Measurements from ENCODE around the gene MPZL2. TPM values are rescaled to one million over a fixed set of nuclear protein-coding genes. Genes with fewer than 3 reads are reported as not detected.

MPZL2 gene
- total RNA-seq, 4 donors from 2014 or later = 6.6 to 31.6 (median 13.9) TPM

DNA sequence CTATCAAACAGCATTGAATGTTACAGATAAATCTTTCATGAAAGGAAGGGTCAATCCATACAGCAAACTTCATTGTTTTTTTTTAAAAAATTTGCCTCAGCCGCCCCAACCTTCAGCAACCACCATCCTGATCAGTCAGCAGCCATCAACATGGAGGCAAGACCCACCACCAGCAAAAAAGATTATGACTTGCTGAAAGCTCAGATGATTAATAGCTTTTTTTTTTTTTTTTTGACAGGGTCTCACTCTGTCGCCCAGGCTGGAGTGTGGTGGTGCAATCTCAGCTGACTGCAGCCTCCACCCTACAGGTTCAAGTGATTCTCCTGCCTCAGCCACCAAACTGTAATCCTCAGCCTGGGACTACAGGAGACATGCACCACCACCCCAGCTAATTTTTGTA, 22.4 kb upstream of the MPZL2 start:
- Histone ChIP-seq H3K9me3 (no peaks in the 10 kb centered on the region), H3K27ac (replicated peaks in 1 of 4) (no peak overlapping the region), H3K4me1 (no peaks in the 10 kb centered on the region), H3K27me3 (peaks cover 0 to 5% (median 0%) of the 10 kb centered on the region in 4 donors), H3K4me3 (no peak overlapping the region), H3K36me3 (no peaks in the 10 kb centered on the region)
- no peak for DNase-seq (ENCODE audit: extremely low spot score)
- intact Hi-C loops (cut with DNase I) = no loop called here
- 79% methylated on average over 2 of the region's 2 CpGs for WGBS
- TF ChIP-seq, protein P1, sequence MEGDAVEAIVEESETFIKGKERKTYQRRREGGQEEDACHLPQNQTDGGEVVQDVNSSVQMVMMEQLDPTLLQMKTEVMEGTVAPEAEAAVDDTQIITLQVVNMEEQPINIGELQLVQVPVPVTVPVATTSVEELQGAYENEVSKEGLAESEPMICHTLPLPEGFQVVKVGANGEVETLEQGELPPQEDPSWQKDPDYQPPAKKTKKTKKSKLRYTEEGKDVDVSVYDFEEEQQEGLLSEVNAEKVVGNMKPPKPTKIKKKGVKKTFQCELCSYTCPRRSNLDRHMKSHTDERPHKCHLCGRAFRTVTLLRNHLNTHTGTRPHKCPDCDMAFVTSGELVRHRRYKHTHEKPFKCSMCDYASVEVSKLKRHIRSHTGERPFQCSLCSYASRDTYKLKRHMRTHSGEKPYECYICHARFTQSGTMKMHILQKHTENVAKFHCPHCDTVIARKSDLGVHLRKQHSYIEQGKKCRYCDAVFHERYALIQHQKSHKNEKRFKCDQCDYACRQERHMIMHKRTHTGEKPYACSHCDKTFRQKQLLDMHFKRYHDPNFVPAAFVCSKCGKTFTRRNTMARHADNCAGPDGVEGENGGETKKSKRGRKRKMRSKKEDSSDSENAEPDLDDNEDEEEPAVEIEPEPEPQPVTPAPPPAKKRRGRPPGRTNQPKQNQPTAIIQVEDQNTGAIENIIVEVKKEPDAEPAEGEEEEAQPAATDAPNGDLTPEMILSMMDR (IDR thresholded peaks at IDR 0.05) = no peak
- no peak for TF ChIP-seq EP300 (IDR thresholded peaks at IDR 0.05)
- TF ChIP-seq POLR2A (IDR thresholded peaks at IDR 0.05; ENCODE audit: low read depth) = no peak
- no peak for TF ChIP-seq POLR2AphosphoS5 (IDR thresholded peaks at IDR 0.05)

DNA sequence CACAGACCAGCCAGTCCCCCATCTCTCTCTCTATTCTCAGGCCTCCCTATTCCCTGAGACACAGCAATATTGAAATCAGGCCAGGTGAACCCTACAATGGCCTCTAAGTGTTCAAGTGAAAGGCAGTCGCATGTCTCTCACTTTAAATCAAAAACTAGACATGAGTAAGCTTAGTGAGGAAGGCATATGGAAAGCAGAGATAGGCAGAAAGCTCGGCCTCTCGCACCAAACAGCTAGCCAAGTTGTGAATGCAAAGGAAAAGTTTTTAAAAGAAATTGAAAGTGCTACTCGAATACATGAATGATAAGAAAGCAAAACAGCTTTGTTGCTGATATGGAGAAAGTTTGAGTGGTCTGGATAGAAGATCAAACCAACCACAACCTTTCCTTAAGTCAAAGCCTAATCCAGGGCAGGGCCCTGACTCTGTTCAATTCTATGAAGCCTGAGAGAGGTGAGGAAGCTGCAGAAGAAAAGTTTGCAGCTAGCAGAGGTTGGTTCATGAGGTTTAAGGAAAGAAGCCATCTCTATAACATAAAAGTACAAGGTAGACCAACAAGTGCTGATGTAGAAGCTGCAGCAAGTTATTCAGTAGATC, 19.8 kb upstream of the MPZL2 start:
- Histone ChIP-seq H3K4me3 (no peak overlapping the region), H3K4me1 (no peaks in the 10 kb centered on the region), H3K36me3 (no peaks in the 10 kb centered on the region), H3K9me3 (no peaks in the 10 kb centered on the region), H3K27ac (replicated peaks in 1 of 4) (no peak overlapping the region), H3K27me3 (peaks cover 0 to 7% (median under 1%) of the 10 kb centered on the region in 4 donors)
- 86% methylated on average over 4 of the region's 4 CpGs for WGBS
- intact Hi-C loops (cut with DNase I) = no loop called here
- TF ChIP-seq POLR2A (IDR thresholded peaks at IDR 0.05; ENCODE audit: low read depth) (no peak), POLR2AphosphoS5 (IDR thresholded peaks at IDR 0.05) (no peak), EP300 (IDR thresholded peaks at IDR 0.05) (no peak)
- TF ChIP-seq, protein P1 (IDR thresholded peaks at IDR 0.05) = no peak
- DNase-seq (ENCODE audit: extremely low spot score) = no peak

DNA sequence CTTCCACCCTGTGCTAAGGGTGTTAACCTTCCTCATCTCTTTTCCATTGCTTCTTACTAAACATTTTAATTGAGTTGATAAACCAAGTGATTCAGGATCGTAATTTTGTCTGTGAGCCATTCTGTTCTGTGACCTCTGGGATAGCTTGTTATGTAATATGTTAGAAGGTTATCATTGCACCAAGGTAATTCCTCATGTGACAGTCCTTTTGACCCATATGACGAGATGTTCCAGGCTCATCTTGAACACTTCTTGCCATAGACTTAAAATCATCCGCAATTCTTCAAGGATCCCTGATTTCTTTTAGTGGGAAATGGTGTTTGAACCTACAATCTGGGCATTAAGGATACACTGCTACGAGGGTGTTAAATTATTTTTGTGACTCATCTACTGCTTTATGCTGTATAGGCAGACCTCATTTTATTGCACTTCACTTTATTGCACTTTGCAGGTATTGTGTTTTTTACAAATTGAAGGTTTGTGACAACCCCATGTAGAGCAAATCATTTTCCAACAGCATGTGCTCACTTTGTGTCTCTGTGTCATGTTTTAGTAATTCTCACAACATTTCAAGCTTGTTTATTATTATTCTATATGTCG, 19.0 kb upstream of the MPZL2 start:
- 76% methylated on average over 5 of the region's 5 CpGs for WGBS
- Histone ChIP-seq H3K4me3 (no peak overlapping the region), H3K4me1 (no peaks in the 10 kb centered on the region), H3K27me3 (peaks cover 0 to 10% (median 2%) of the 10 kb centered on the region in 4 donors), H3K27ac (replicated peaks in 1 of 4) (no peak overlapping the region), H3K9me3 (no peaks in the 10 kb centered on the region), H3K36me3 (no peaks in the 10 kb centered on the region)
- TF ChIP-seq, protein P1 (IDR thresholded peaks at IDR 0.05) = no peak
- TF ChIP-seq POLR2AphosphoS5 (IDR thresholded peaks at IDR 0.05) (no peak), EP300 (IDR thresholded peaks at IDR 0.05) (no peak), POLR2A (IDR thresholded peaks at IDR 0.05; ENCODE audit: low read depth) (no peak)
- intact Hi-C loops (cut with DNase I) = no loop called here
- DNase-seq (ENCODE audit: extremely low spot score) = no peak

DNA sequence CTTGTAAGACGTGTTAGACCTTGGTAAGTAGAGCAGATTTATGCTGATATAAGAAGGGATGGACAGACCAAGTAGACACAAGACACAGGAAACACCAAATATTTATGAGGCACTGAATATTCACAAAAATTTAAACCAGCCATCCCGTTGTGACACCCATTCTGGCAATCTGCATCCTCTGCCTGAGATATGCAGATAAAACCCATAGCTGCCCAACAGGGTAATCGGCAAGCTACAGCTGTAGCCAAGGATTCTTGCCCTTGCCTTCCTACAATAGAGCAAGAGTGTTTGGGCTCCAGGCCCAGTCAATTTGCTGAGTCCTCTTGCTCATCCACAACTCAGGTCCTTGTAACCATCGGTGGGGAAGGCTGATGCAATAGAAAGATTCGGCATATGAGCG, 18.5 kb upstream of the MPZL2 start:
- H3K27me3 ChIP-seq = peaks cover 0 to 11% (median 2%) of the 10 kb centered on the region in 4 donors
- 72% methylated on average over 6 of the region's 6 CpGs for WGBS
- H3K9me3 ChIP-seq = no peaks in the 10 kb centered on the region
- no peak overlapping the region for H3K27ac ChIP-seq (replicated peaks in 1 of 4)
- H3K36me3 ChIP-seq = no peaks in the 10 kb centered on the region
- no peak for DNase-seq (ENCODE audit: extremely low spot score)
- H3K4me3 ChIP-seq = no peak overlapping the region
- no peak for TF ChIP-seq POLR2AphosphoS5 (IDR thresholded peaks at IDR 0.05)
- no peaks in the 10 kb centered on the region for H3K4me1 ChIP-seq
- intact Hi-C loops (cut with DNase I) = no loop called here

DNA sequence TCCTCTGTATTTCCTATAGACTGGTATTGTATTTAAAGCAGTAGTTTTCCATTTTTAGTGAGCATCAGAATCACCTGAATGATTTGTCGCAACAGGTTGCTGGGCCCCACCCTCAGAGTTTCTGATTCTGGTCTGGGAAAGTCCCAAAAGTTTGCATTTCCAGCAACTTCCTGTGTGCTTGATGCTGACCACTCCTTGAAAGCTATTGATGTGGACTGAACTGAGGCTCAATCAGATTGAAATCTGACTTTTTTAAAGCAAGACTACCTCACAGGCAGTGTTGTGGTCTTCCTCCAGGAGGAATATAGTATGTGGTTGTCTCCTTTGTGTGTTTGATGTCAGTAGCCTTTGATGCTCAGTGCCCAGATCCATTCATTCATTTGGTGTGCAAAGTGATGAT, 17.2 kb upstream of the MPZL2 start:
- Histone ChIP-seq H3K36me3 (no peaks in the 10 kb centered on the region), H3K27me3 (peaks cover 0 to 15% (median 2%) of the 10 kb centered on the region in 4 donors), H3K4me1 (peaks cover 0 to 4% (median 0%) of the 10 kb centered on the region in 4 donors), H3K9me3 (no peaks in the 10 kb centered on the region), H3K4me3 (no peak overlapping the region), H3K27ac (replicated peaks in 1 of 4) (no peak overlapping the region)
- no peak for DNase-seq (ENCODE audit: extremely low spot score)
- intact Hi-C loops (cut with DNase I) = no loop called here
- WGBS = 97% methylated on average over 1 of the region's 1 CpG
- no peak for TF ChIP-seq EP300 (IDR thresholded peaks at IDR 0.05)
- no peak for TF ChIP-seq POLR2A (IDR thresholded peaks at IDR 0.05; ENCODE audit: low read depth)
